ENCODE results near the gene EDC4. TPM values are rescaled to one million over a fixed set of nuclear protein-coding genes. Genes with fewer than 3 reads are reported as not detected.

The EDC4 gene
- polyA plus RNA-seq, 2 of the 4 experiments (the other 2 are of a cell fraction): 21.0 to 54.9 TPM

GRCh38 chr16:67828651-67829050 is 44.2 kb upstream of the EDC4 start:
- ChIA-PET POLR2A (no interaction called here), CTCF (interaction anchor here (0.9 to 15.0 kb wide), 4 partner anchors 12 to 156 kb away, joined by 3 to 187 read pairs (median 4); no protein-coding TSS in a partner anchor)
- Histone ChIP-seq H3K9me3 (no peaks in the 10 kb centered on the region), H3K27ac (no peak overlapping the region), H3K4me3 (no peak overlapping the region), H3K4me2 (no peak overlapping the region), H3K4me1 (peaks cover 6% of the 10 kb centered on the region; the same call in 1 of the 3 replicates)
- TF ChIP-seq MYC (IDR thresholded peaks at IDR 0.05; ENCODE audit: borderline replicate concordance, low read length) (no peak), NPAS2 (CRISPR knock-in tag; IDR thresholded peaks at IDR 0.05; ENCODE audit: borderline replicate concordance) (no peak), MAZ (IDR thresholded peaks at IDR 0.05; ENCODE audit: borderline replicate concordance, low read depth, low read length) (no peak), MAFK (IDR thresholded peaks at IDR 0.05; ENCODE audit: partially characterized antibody) (no peak), EHF (CRISPR knock-in tag; IDR thresholded peaks at IDR 0.05) (no peak), NR3C1 (IDR thresholded peaks at IDR 0.05) (no peak), CHD4 (IDR thresholded peaks at IDR 0.05; ENCODE audit: borderline replicate concordance) (no peak), TFCP2L1 (CRISPR knock-in tag; IDR thresholded peaks at IDR 0.05) (no peak), JUNB (IDR thresholded peaks at IDR 0.05) (no peak), REST (IDR thresholded peaks at IDR 0.05) (no peak), RFX5 (IDR thresholded peaks at IDR 0.05) (no peak)
- TF ChIP-seq, protein P1, sequence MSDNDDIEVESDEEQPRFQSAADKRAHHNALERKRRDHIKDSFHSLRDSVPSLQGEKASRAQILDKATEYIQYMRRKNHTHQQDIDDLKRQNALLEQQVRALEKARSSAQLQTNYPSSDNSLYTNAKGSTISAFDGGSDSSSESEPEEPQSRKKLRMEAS (IDR thresholded peaks at IDR 0.05): no peak
- FAIRE-seq (no peak), DNase-seq (ENCODE audit: low read depth in 1 of 2, low spot score in 1 of 2) (no peak), ATAC-seq (no peak)
- 94% methylated on average over 4 of the region's 4 CpGs for WGBS (ENCODE audit: missing lambda C conversion rate)

DNA sequence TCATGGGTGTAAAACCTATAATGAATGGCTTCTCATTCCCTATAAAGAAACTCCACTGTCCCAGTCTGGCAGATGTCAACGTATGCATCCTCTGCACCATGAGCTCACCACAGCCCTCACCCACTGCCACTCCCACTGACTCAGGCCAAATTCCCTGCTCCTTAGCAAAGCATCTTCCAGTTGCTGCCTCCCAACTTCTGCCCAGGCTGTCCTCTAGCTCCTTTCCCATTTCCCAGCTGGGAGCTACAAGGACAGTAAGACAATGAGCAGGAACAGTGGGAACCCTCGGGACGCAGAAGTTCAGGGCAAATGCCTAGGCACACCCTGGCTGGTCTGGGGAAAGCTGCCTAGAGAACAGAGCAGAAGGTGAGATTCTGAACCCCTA is 39.8 kb upstream of the EDC4 start:
- ATAC-seq: peak; percentile 49 to 57
- FAIRE-seq: no peak
- CTCF ChIA-PET: interaction anchor here (0.8 to 15.0 kb wide), 5 partner anchors 9 to 161 kb away, joined by 3 to 187 read pairs (median 8); no protein-coding TSS in a partner anchor

More for the DNA sequence above, 39.8 kb upstream of the EDC4 start:
- 14% methylated on average over 3 of the region's 3 CpGs for WGBS (ENCODE audit: missing lambda C conversion rate)
- Histone ChIP-seq H3K4me2 (peak overlapping the region; percentile 96), H3K4me1 (peaks cover 6% of the 10 kb centered on the region; the same call in 1 of the 3 replicates), H3K27ac (peak overlapping the region; percentile 79 to 91), H3K9me3 (no peaks in the 10 kb centered on the region), H3K4me3 (peak overlapping the region; percentile 79)
- POLR2A ChIA-PET: interaction anchor here (1.1 to 1.2 kb wide), 3 partner anchors 12 to 27 kb away, joined by 4 to 6 read pairs (median 4); partner anchors contain the start of genes RANBP10 and TSNAXIP1
- no peak for DNase-seq (ENCODE audit: low read depth in 1 of 2, low spot score in 1 of 2)
- TF ChIP-seq MAFK (IDR thresholded peaks at IDR 0.05; ENCODE audit: partially characterized antibody) (no peak), CEBPB (IDR thresholded peaks at IDR 0.05) (no peak), SMC3 (IDR thresholded peaks at IDR 0.05) (no peak), FOSB (CRISPR knock-in tag; IDR thresholded peaks at IDR 0.05) (no peak), ATOH8 (CRISPR knock-in tag; IDR thresholded peaks at IDR 0.05; ENCODE audit: low read depth) (no peak), CHD4 (IDR thresholded peaks at IDR 0.05; ENCODE audit: borderline replicate concordance) (no peak), ESRRA (IDR thresholded peaks at IDR 0.05; ENCODE audit: borderline replicate concordance, low read length) (no peak), TFCP2L1 (CRISPR knock-in tag; IDR thresholded peaks at IDR 0.05) (no peak), PBX3 (IDR thresholded peaks at IDR 0.05) (no peak), RNF2 (IDR thresholded peaks at IDR 0.05; ENCODE audit: borderline replicate concordance, low read depth) (no peak), RAD21 (conservative IDR thresholded peaks at IDR 0.05 in 1 of 2, IDR thresholded peaks at IDR 0.05 in 1 of 2) (no peak), RCOR1 (IDR thresholded peaks at IDR 0.05; ENCODE audit: low read depth, low read length) (no peak), TP53 (CRISPR knock-in tag; IDR thresholded peaks at IDR 0.05) (no peak), POLR2A (IDR thresholded peaks at IDR 0.05; ENCODE audit: low read length) (no peak), RFX5 (IDR thresholded peaks at IDR 0.05) (no peak), KDM1A (IDR thresholded peaks at IDR 0.05; ENCODE audit: low read depth) (no peak), HDAC2 (IDR thresholded peaks at IDR 0.05) (no peak), MAZ (IDR thresholded peaks at IDR 0.05; ENCODE audit: borderline replicate concordance, low read depth, low read length) (no peak)

All from A549 (cell line).